ENCODE results near the gene LHX3.

Gene LHX3

GRCh38 chr9:136190656-136191055 lies 14.3 kb downstream of the LHX3 start:
- POLR2A ChIA-PET: no interaction called here
- DNase-seq (ENCODE audit: extremely low spot score): no peak
- CTCF ChIA-PET: no interaction called here
- no peak for TF ChIP-seq CTCF (IDR thresholded peaks at IDR 0.05; ENCODE audit: control extremely low read depth, extremely low read depth, low read depth, missing control alignments)

GRCh38 chr9:136190237-136190601 lies 14.7 kb downstream of the LHX3 start:
- TF ChIP-seq CTCF (IDR thresholded peaks at IDR 0.05; ENCODE audit: control extremely low read depth, extremely low read depth, low read depth, missing control alignments): no peak
- ChIA-PET POLR2A (no interaction called here), CTCF (no interaction called here)
- DNase-seq (ENCODE audit: extremely low spot score): no peak

- TF ChIP-seq CTCF (IDR thresholded peaks at IDR 0.05; ENCODE audit: control extremely low read depth, extremely low read depth, low read depth, missing control alignments): no peak
- POLR2A ChIA-PET: no interaction called here
- DNase-seq (ENCODE audit: extremely low spot score): no peak
- CTCF ChIA-PET: no interaction called here
Observed at GRCh38 chr9:136189394-136190236, 15.3 kb downstream of the LHX3 start.

GRCh38 chr9:136187683-136188586 lies 17.0 kb downstream of the LHX3 start:
- CTCF ChIA-PET: interaction anchor here (0.9 to 1.0 kb wide), 2 partner anchors 8 to 31 kb away, joined by 3 read pairs; no protein-coding TSS in a partner anchor
- DNase-seq (ENCODE audit: extremely low spot score): no peak
- POLR2A ChIA-PET: no interaction called here
- no peak for TF ChIP-seq CTCF (IDR thresholded peaks at IDR 0.05; ENCODE audit: control extremely low read depth, extremely low read depth, low read depth, missing control alignments)

- ChIA-PET POLR2A (no interaction called here), CTCF (interaction anchor here (0.9 to 1.3 kb wide), 3 partner anchors 9 to 30 kb away, joined by 3 to 4 read pairs (median 3); no protein-coding TSS in a partner anchor)
- DNase-seq (ENCODE audit: extremely low spot score): no peak
- TF ChIP-seq CTCF (IDR thresholded peaks at IDR 0.05; ENCODE audit: control extremely low read depth, extremely low read depth, low read depth, missing control alignments): no peak
Observed at GRCh38 chr9:136187197-136187596, 17.7 kb downstream of the LHX3 start.

GRCh38 chr9:136186386-136186785 lies 18.5 kb downstream of the LHX3 start:
- POLR2A ChIA-PET: no interaction called here
- no peak for DNase-seq (ENCODE audit: extremely low spot score)
- no peak for TF ChIP-seq CTCF (IDR thresholded peaks at IDR 0.05; ENCODE audit: control extremely low read depth, extremely low read depth, low read depth, missing control alignments)
- CTCF ChIA-PET: interaction anchor here (1.2 to 1.5 kb wide), 3 partner anchors 16 to 39 kb away, joined by 3 to 5 read pairs (median 4); no protein-coding TSS in a partner anchor

Data from GM10248 (cell line).